Naive thymus-derived CD4-positive, alpha-beta T cell (primary cell): ENCODE results near the gene GPR31. TPM values are rescaled to one million over a fixed set of nuclear protein-coding genes. Genes with fewer than 3 reads are reported as not detected.

ENCODE experiments used
- polyA plus RNA-seq, 2 donors: library from polyadenylated mRNA; unstranded; fragments of 300-500 nt; fragmentation: Illumina TruSeq; gene quantifications; one replicate each; pipeline ENCODE4 v1.2.3, GENCODE V29; 2021
- total RNA-seq, 6 experiments: library from RNA in 5 of 6; stranded (reverse) in 5 of 6; gene quantifications; 1 replicate in 5 of 6; 2 replicates in 1 of 6; pipeline ENCODE4 v1.2.3 and lab custom pipeline; 2021 to 2026

Gene GPR31
- total and polyA plus RNA-seq, 7 experiments from 2014 or later, result not detected

Other genes starting within 250 kb of the GPR31 start
- gene RNASET2, start 201.4 kb downstream of the GPR31 start, total RNA-seq, result 100 to 1,000 TPM; 147 to 332 (median 264) TPM
- gene RNASET2, start 201.4 kb downstream of the GPR31 start, polyA plus RNA-seq, result 100 to 1,000 TPM; 521 to 683 TPM
- gene CEP43, start 158.6 kb downstream of the GPR31 start, total RNA-seq, result 10 to 100 TPM; 11.5 to 17.6 (median 15.5) TPM
- gene CEP43, start 158.6 kb downstream of the GPR31 start, polyA plus RNA-seq, result 1 to 10 TPM; 3.3 to 3.8 TPM
- 1 to 10 TPM in 1 of 5 experiments, under 1 TPM in 3, not detected in 1; 0.15 to 4.1 (median 0.48) TPM for gene CCR6, start 34.9 kb downstream of the GPR31 start, total RNA-seq
- under 1 TPM; 0.38 to 0.93 TPM for gene CCR6, start 34.9 kb downstream of the GPR31 start, polyA plus RNA-seq
- not detected for gene UNC93A, start 133.3 kb upstream of the GPR31 start, total RNA-seq
- not detected for gene UNC93A, start 133.3 kb upstream of the GPR31 start, polyA plus RNA-seq
- gene TTLL2, start 167.1 kb upstream of the GPR31 start, total RNA-seq, result not detected
- not detected for gene TTLL2, start 167.1 kb upstream of the GPR31 start, polyA plus RNA-seq